GM13976 (cell line): ENCODE results near the gene TCF20.

Experiments used
- DNase-seq: peaks from one replicate; pipeline ENCODE4 v3.0.0; 2012; ENCODE audit warnings: low spot score
- CTCF ChIP-seq: IDR thresholded peaks from 2 replicates; pipeline ENCODE4 v1.5.1; 2012; ENCODE audit warnings: borderline replicate concordance, mild to moderate bottlenecking; ENCODE audit not compliant: insufficient read depth; ENCODE audit errors: extremely low read depth, missing control alignments, control extremely low read depth
- in situ Hi-C: fragments of 300-500 bp; cut with MboI; formaldehyde crosslinking; loops from one replicate; pipeline ENCODE4 v1.12.0; 2022; ENCODE audit warnings: low sequenced_read_pairs, mixed read lengths, inconsistent platforms; ENCODE audit not compliant: unreplicated experiment

Gene TCF20

GRCh38 chr22:42262964-42263363, 7.5 kb downstream of the TCF20 start:
- TF ChIP-seq CTCF: no peak
- in situ Hi-C loops: no loop called here
- no peak for DNase-seq

GRCh38 chr22:42261296-42261695, 9.2 kb downstream of the TCF20 start:
- no peak for TF ChIP-seq CTCF
- DNase-seq: no peak
- in situ Hi-C loops: no loop called here

- in situ Hi-C loops: no loop called here
- TF ChIP-seq CTCF: no peak
- no peak for DNase-seq
Measured at GRCh38 chr22:42258126-42258525, 12.3 kb downstream of the TCF20 start.

- DNase-seq: no peak
- no peak for TF ChIP-seq CTCF
- in situ Hi-C loops: no loop called here
Measured at GRCh38 chr22:42257386-42257785, 13.1 kb downstream of the TCF20 start.

- no peak for TF ChIP-seq CTCF
- no peak for DNase-seq
- in situ Hi-C loops: no loop called here
Measured at GRCh38 chr22:42256930-42257329, 13.5 kb downstream of the TCF20 start.

- no peak for TF ChIP-seq CTCF
- no peak for DNase-seq
- in situ Hi-C loops: no loop called here
Measured at GRCh38 chr22:42256220-42256619, 14.2 kb downstream of the TCF20 start.

GRCh38 chr22:42249831-42250230, 20.6 kb downstream of the TCF20 start:
- in situ Hi-C loops: no loop called here
- DNase-seq: no peak
- TF ChIP-seq CTCF: no peak
